DMS79 (cell line): ENCODE measurements around the gene PHACTR3.

ENCODE experiments used
- DNase-seq: peaks from one replicate; lab custom pipeline; 2025; lab: John Stamatoyannopoulos, UW

PHACTR3 gene

DNA sequence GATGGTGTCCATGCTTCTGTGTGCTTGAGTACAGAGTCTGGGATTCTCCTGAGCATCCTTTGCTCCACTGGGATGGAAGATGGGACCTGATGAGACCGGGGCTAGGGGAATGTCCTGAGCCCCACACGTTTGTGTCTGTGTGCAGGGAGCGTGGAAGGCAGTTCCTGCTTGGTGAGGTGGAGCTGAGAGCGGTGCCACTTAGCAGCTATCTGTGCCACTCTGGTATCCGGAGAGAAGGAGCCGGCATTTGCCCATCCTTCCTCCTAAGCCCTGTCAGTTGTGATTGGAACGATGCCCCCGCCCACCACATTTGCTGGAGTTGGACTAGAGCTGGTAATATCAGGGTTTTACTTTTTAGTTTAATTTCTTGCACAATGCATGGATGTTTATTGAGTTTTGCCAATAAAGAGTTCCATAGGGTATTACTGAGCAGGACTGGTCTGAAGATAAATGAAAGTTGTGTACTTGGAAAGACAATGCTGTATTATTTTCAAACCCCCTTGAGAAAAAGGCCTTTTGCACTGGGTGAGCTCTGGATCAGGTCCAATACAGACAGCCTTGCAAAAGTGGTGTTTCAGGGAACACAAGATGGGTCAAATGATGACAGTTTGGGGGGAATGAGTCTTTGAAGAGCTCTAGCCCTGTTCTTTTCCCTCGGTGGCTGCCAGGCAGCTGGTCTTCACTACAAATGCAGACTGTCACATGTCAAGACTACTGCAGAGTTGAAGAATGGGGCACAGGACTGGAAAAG, 198.3 kb downstream of the PHACTR3 start:
- DNase-seq = no peak

DNA sequence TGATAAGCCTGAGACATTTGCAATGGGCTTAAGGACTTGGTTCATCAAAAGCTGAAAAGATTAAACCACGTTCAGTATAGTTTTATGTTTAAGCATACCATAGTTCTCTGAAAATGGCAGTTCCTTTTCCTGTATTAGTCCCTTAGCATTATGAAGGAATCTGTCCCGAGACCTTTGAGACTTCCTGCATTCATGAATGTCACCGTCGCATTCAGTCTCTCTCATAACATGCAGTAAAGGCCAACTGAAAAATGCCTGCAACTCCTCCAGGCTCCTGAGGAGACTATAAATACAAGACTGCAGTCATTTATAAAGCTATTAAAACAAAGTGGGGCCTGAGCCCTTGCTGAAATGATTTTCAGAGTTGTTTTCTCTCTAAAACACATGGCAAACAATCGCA, 200.0 kb downstream of the PHACTR3 start:
- no peak for DNase-seq

DNA sequence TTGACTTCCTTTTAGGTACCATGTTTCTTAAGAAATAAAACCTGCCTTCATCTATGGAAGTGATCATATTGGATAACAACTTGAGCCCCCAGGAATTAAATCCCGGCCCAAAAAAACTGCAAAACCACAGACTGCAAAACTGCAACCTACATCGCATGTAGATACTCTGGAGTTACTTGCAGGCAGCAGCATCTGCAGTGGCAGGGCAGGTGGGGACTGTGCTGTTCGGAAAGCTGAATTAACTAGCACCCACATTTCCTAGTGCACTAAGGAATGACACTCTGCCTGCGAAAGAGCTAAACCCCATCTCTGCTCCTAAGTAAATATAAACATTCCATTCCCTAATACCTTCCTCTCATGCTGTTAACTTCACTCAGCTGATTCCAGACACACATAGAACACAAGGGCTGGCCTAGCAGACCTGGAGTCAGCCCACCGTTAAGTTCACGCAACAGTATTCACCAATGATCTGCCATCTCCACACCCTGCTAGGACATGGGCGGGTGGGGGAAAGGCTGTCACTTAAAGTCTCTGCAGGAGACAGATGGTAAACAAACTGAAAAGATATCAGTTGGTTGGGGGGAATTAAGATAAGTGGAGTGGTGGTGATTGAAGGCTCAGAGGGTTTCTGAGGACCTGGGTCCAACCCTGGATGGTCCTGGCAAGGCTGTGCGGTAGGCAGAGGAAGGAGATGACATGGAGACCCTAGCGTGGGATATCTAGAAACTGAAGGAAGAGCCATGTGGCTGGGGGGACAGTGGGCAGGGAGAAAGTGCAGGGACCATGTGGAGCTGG, 200.7 kb downstream of the PHACTR3 start:
- DNase-seq = no peak

DNA sequence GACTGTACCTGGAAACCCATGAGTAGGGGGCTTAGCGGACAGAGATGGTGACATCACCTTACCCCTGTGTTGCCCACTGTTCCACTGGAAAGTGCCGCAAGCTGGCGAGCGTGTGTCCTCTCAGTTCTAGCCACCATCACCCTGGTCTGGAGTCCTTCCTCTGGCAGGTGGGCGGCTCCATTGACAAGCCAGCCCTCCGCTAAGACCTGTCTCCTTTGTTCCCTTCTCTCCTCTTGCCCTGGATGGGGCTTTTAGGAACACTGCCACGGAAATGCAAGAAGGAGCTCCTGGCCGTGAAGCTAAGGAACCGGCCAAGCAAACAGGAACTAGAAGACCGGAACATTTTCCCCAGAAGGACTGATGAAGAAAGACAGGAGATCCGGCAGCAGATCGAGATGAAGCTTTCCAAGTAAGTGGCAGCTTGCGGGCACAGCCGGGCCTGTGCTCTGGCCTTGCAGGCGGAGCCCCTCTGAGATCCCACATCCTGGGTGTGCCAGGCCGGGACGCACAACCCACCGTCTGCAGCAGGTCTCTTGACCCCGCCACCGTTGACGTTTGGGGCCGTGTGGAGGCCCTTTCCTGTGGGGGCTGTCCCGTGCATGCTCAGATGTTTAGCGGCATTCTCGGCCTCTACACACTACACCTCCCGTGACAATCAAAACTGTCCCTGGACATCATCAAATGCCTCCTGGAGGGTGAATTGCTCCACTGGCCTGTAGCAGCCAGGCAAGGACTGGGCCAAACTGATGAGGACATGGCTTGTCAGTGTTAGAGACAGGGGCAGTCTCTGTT, 201.6 kb downstream of the PHACTR3 start:
- no peak for DNase-seq

DNA sequence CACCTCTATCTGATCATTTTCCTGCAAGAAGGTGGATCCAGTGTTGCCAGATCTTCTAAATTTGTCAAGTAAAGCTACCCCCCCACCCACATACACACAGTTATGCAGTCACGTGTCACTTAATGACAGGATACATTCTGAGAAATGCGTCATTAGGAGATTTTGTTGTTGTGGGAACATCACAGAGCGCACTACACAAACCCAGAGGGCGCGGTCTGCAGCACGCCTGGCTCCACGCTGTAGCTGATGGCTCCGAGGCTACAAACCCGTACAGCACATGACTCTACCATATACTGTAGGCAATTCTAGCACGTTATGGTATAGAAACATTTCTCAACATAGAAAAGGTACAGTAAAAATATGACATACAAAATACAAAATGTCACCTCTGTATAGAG, 202.2 kb downstream of the PHACTR3 start:
- DNase-seq = no peak

DNA sequence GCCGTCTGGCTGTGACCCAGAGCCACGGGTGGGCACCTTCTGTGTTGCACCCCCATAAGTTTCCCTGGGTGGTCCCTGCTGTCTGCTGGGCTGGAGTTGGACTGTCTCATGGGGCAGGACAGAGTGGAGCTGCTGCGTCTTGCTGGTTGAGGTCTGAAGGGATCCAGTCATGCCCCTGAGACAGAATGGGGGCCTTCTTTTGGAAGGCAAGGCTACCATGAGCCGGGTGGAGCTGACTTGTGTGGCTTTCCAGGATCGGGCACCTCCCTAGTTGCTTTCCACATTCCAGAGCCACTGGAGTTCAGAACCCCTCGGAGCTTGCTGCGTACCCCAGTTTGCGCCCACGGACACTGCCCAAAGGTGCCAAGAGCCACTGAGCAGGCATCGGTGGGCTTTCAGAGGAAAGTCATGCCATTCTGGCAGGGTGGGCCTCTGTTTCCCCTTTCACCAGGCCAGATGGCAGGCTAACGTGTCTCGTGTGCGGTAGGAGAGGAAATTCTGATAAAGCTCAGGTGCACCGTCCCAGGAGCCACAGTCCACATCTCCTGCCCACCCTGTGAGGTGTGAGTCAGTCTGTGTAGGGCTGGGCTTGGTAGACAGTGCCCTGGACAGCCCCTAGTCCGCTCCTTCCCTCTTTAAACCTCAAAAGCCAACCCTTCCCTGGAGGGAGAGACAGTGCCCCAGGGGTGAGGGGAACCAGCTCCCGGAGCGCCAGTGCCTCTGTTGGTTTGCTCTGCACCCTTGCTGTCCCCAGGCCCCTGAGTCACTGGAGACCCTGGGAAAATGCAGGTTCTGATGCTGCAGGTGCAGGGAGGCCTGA, 203.8 kb downstream of the PHACTR3 start:
- no peak for DNase-seq

DNA sequence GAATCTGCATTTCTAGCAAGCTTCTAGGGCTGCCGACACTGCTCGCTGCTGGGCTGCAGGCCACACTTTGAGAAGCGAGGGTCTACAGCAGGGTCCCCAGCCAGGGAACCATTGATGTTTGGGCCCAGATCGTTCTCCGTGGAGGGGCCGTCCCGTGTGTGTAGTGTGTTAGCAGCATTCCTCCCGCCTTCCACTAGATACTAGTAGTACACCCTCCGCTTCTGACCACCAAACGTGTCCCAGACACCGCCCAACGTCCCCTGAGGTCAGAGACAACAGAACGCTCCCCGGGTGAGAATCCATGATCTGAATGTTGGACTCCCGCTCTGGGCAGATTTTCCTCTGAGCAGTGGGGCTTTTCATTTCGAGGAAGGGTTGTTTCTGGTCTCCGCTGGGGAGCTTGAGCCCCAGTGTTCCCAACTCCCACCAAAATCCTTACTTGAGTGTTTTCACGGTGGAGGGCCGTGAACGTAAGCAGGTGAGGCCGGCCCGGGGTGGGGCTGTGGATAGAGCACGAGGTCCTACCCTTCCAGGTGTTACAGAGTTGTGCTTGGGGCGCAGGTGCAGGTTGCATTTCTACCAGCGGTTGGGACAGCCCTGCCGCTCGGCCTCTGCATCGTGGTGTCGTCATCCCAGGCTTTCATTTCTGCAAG, 204.5 kb downstream of the PHACTR3 start:
- DNase-seq = no peak

DNA sequence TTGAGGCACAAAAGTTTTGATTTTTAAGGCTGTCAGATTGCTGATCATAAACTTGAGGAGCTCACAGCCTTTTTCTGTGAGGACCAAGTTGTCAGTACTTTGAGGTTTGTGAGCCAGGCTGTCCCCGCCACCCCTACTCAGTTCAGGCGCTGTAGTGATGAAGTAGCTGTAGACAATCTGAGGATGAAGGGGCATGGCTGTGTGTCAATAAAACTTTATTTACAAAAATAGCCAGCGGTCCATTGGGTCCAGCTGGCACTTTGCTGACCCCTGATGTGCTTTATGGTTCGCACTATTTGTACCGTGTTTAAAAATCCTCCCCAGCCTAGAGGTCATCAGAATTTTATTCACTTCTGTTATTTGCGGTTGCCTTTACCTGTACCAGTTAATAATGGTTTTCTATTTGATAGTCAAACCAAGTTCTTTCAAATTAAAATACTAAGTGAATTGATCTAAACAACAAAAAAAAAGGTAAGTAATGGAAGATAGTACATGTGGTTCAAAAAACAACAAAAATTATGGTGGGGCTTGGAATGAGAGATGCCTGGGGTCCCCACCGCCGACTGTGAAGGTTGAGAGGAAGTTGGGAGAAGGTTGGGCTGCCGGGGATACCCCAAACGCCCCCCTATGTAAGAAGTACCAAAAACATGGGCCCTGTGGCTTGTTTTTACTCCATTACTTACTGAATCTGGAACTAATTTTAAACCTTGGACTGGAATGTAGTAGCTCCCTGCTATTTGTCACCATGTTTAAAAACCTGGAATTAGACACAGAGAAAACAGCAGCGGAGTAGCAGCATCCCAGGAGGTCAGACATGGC, 205.5 kb downstream of the PHACTR3 start:
- DNase-seq = no peak

DNA sequence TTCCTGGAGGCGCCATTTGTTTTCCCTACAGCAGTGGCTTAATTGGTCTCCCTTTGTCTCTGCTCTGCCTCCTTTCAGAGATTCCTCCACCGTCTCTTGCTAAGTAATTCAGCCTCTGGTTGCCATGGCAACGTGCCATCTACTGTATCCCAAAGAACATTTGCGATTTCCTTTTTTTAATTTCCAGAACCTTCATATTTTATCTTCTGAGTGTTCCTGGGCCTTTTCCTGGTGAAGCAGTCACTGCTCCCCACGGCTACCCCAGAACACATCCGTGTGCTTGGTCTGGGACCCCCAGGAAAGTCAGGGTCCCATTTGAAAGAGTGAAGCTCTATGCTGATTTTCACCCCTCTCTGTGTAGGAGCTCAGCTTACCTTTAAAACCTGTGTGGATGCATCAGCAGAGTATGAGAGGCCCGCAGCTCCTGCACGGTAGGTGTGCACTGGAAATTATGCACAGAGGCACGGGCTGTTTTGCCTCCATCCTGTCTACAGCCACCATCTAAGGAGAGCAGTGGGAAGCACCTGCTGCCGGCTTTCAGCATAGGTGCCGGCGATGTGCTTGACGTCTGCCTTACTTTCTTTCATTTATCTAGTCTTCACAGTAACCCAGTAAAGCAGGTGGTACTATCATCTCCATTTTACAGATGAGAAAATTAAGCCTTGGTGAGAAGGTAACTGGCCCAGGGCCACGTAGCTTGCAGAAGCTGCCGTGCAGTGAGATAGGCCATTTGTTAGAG, 206.3 kb downstream of the PHACTR3 start:
- DNase-seq = no peak

DNA sequence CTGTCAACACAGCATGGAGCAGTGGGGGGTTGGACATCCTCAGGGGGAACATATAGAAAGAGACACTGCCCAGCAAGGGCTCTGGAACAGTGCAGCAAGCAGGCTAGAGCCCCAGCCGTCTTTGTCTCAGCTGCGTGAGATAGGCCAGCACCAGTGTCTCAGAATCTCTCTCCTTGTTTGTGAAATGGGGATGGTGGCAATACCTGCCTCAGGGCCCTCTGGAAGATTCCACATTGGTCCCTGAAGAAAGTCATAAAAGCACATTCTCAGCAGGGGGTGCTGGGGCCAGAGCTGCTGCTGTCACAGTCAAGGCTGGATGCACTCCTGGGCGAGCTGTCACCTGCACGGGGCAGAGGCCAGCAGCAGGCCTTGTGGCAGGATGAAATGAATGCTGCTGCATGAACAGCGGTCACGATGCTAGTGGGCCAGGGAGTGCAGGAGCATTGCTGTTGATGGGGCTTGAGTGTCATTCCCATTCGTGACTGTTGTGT, 207.4 kb downstream of the PHACTR3 start:
- DNase-seq = no peak

DNA sequence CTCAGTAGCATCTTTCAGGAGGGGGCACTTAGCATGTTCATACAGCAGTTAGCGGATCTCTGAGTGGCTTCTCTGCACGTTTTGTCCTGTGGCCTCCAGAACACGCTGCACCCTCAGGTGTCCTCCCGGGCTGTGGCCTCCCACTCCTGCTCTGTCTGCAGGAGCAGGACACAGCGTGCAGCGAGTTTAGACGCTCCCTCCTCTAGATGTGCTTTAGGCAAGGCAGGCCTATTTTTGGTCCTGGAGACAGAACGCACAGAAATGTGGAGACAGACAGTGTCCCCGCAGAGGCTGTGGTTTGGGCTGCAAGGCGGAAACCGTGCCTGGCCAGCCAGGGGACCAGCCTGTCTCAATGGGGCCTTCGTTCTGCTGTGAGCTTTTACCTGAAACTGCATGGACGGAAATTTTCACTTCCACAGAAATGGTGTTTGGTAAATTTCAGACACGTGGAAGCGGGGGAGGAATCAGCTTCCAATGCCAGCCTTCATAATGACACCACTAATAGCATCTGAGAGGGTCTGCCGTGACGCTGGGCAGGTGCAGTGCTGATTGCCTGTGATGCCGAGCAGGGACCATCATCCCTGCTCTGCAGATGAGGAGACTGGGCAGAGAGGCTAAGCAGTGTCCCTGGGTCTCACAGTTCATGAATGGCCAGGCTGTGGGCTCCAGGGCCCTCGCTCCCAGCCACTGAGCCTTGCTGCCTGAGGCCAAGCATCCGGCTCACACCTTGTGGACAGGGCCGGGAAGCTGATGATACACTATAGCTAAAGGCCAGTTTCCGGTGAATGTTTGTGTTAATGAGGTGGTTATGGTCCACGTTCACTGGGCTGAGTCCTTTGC, 208.2 kb downstream of the PHACTR3 start:
- DNase-seq = no peak

DNA sequence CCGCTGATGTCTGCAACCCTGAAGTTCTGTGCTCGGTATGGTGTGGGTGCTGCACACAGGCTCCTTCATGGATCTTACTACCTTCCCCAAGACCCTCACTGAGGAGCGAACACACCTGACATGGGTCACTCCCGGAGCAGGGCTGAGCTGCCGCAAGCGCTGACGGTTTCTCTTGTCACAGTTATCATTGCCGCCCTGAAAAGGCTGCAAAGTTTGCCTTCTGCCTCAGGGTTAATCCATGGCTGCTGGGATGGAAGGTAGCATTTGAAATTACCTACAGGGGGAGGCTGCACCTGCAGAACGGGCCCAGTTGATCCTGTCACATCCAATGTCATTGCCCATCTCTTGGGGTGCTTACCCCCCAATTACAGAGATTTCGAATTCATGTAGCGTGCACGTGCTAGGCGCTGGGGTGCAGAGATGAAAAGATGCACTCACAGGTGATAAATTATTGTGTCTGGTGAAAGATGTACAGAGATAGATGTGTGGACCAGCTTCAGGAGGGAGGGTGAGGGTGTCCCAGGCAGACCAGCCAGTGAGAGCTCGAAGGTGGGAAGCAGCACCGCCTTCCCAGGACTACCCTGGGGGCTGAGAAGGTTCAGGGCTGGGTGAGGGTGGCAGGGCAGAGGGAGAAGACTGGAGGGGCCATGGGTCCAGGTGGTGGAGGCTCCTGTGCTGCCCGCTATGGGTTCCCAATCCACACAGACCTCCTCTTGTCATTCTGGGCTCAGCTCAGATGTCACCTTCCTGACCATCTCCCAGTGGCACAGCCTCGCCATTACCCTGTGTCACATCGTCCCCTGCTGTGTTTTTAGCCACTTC, 209.0 kb downstream of the PHACTR3 start:
- DNase-seq = no peak

DNA sequence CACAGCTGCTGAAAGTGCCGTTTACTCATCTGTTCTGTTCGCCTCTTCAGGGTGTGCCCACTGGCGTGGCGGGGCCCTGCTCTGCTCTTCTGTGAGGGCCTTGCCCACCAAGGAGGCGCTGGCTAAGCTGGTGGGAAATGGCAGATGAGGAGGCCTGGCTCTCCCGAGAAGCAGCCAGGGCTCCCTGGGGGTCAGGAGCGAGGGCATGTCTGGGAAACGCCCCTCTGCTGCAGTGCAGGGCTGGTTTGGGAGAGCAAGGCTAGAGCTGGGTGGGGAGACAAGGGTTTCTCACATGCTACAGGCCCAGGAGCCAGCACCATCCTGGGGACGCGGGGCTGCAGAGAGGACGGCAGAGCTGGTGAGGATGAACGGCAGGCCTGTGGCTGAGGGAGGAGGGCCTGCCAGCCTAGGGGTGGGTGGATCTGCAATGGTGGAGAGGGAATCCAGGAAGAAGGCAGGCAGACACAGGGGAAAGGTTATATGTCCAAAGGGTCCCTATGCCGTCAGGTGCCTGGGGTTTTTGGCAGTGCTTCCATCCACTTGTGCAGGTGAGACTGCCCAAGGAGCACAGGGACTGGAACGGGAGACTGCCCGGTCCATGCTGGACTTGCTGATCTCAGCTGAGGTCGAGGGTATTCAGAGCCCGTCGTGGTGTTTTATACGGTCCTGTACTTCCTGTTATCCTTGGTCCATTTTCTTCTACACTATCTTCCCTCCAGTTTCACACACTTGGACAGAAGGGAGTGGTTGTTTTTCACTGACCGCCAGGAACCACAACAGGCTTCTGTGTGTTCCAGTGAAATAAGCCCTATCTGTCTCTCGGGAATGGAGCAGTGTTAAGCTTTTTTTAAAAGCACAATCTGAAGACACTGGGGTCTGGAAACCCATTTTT, 209.9 kb downstream of the PHACTR3 start:
- DNase-seq = no peak

DNA sequence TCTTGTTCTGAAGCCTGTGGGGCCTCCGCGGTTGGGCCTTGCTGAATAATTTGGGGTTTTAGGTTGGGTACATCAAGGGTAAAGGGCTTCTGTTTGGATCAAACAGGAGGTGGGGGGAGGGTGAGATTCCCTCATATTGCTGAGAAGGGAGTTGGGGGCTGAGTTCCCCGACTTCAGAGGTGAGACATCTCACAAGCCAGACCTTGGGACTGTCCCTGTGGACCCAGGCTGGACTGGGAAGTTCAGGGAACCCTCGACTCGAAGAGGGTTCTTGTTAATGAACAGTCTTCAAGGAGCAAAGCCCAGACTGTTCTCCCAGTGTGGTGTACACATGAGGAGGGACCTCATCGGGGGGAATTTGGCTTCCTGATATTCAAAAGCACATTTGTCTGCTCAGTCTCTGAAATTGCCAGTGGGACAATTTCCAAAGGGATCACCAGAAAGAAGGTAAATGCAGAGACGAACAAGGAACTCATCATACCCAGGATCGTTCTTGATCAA, 210.6 kb downstream of the PHACTR3 start:
- DNase-seq = no peak

DNA sequence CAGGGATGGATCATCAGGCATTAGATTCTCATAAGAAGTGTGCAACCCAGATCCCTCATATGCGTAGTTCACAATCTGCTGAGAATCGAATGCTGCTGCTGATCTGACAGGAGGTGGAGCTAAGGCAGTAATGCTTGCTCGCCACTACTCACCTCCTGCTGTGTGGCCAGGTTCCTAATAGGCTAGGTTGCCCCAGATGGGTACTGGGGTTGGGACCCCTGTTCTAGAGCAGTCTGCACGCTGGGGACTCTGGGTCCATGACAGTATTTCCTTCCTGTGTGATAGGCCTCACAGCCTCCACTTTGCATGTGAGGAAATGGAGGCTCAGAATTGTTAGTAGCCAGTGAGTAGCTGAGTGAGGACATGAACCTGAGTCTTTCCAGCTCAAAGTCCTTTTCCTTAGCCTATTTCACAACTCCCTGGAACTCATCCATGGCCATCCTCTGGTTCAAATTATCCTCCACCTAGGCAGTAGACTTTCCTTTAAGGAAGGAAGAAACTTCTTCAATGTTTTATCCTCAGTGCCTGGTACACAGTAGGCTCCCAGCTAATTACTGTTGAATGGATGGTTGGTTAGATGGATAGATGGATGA, 211.9 kb downstream of the PHACTR3 start:
- no peak for DNase-seq

DNA sequence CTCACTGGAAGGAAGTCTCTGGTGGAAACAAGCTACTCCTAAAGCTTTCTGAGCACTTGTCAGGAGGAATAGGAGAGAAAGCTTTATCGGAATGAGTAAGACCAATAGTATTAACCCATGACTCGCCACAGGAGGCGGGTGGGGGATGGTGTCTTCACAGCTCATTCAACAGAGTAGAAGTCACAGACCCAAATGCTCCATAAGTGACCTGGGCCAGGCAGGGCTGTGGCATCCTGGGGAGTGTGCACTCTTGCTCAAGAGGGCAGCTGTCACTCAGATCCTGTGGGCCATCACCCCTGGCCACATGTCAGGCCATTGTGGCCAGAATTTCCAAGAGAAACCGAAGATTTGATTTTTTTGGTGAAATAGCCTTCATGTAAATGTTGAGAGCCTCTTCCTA, 213.1 kb downstream of the PHACTR3 start:
- no peak for DNase-seq
